Activated T-cell treated with anti-CD3 and anti-CD28 coated beads, Interleukin-2, amount 50 U/mL, for 4 hours (primary cell): Measurements from ENCODE around the gene MIEF1. TPM values are rescaled to one million over a fixed set of nuclear protein-coding genes. Genes with fewer than 3 reads are reported as not detected.

ENCODE experiments used
- total RNA-seq, 3 donors: library from RNA; stranded (reverse); gene quantifications; one replicate each; pipeline ENCODE4 v1.2.1, GENCODE V29; 2021

Gene MIEF1
- total RNA-seq, 3 donors from 2014 or later, result 69.9 to 76.6 (median 70.7) TPM

Other genes starting within 250 kb of the MIEF1 start
- gene RPL3, start 182.7 kb upstream of the MIEF1 start, total RNA-seq, result 1,000 to 10,000 TPM; 2,811 to 2,835 (median 2,816) TPM
- 1 to 10 TPM in 2 of 3 donors, under 1 TPM in 1; 0.43 to 1.4 (median 1.2) TPM for gene SYNGR1, start 152.3 kb upstream of the MIEF1 start, total RNA-seq
- gene TAB1, start 102.5 kb upstream of the MIEF1 start, total RNA-seq, result 10 to 100 TPM; 20.0 to 24.8 (median 23.7) TPM
- gene MGAT3, start 45.3 kb upstream of the MIEF1 start, total RNA-seq, result under 1 TPM; 0.30 to 0.90 (median 0.40) TPM
- 100 to 1,000 TPM; 611 to 673 (median 650) TPM for gene ATF4, start 18.3 kb downstream of the MIEF1 start, total RNA-seq
- gene RPS19BP1, start 30.5 kb downstream of the MIEF1 start, total RNA-seq, result 100 to 1,000 TPM; 198 to 208 (median 201) TPM
- gene CACNA1I, start 68.5 kb downstream of the MIEF1 start, total RNA-seq, result under 1 TPM; 0.05 to 0.14 (median 0.08) TPM